ENCODE data around the gene MYL7.
"Not testable (repeated sequence)": the region's sequence is repeated elsewhere in the genome, so short reads cannot be mapped to it uniquely, and the experiment has no call there.

- not testable (repeated sequence) for TF ChIP-seq POLR2A, POLR2AphosphoS5, CTCF (IDR thresholded peaks at IDR 0.05)
These were observed 14.6 kb downstream of the MYL7 start for GRCh38 chr7:44126574-44126973.

Data from gastroesophageal sphincter (tissue), 3 donors.